Testis (tissue), 3 donors: ENCODE data around the gene SLC25A33. TPM values are rescaled to one million over a fixed set of nuclear protein-coding genes. Genes with fewer than 3 reads are reported as not detected.
"Not testable (repeated sequence)": the region's sequence is repeated elsewhere in the genome, so short reads cannot be mapped to it uniquely, and the experiment has no call there.

ENCODE experiments used
- DNase-seq: peaks from one replicate; pipeline ENCODE4 v3.0.0-alpha.2; 2019
- H3K27ac ChIP-seq, 2 donors: fragments of 200-600 bp; sonication (generic); one replicate each; pipeline ENCODE4 v1.5.1; 2019
- H3K27me3 ChIP-seq: fragments of 200-600 bp; sonication (generic); one replicate; pipeline ENCODE4 v1.5.1; 2019
- H3K36me3 ChIP-seq: fragments of 200-600 bp; sonication (generic); one replicate; pipeline ENCODE4 v1.5.1; 2017; ENCODE audit warnings: low read depth; ENCODE audit errors: missing control alignments
- H3K4me1 ChIP-seq: fragments of 200-600 bp; sonication (generic); one replicate; pipeline ENCODE4 v1.5.1; 2019
- H3K4me3 ChIP-seq, 2 donors: fragments of 200-600 bp; sonication (generic); one replicate each; pipeline ENCODE4 v1.5.1; 2017 to 2019
- H3K9me3 ChIP-seq: fragments of 200-600 bp; sonication (generic); one replicate; pipeline ENCODE4 v1.5.1; 2017
- POLR2A ChIP-seq: fragments of 450-650 bp; IDR thresholded peaks from one replicate; pipeline ENCODE4 v1.6.1; 2017; ENCODE audit warnings: antibody characterized with exemption, mild to moderate bottlenecking, moderate library complexity
- WGBS, 2 donors: methylation state at CpG; one replicate each; pipeline ENCODE4 v1.1.5; 2018; 5-methylcytosine and 5-hydroxymethylcytosine counted together
- intact Hi-C: fragments of 100-400 bp; cut with DNase I; formaldehyde crosslinking; loops from one replicate; pipeline ENCODE4 v1.15.1; 2023; ENCODE audit warnings: low total_unique reads
- polyA plus RNA-seq: library from polyadenylated mRNA; stranded (reverse); fragments of 350-450 nt; fragmentation: Illumina TruSeq; extraction: RNeasy Lipid Tissue Mini Kit (QIAGEN cat#74804); gene quantifications from one replicate; pipeline ENCODE4 v1.2.3, GENCODE V29; 2014; ENCODE audit warnings: low read depth, low replicate concordance; ENCODE audit not compliant: insufficient read depth
- total RNA-seq, 2 donors: library from RNA; depleted of rRNA; stranded (reverse); fragments of >200 nt; gene quantifications; one replicate each; pipeline ENCODE4 v1.2.3, GENCODE V29; 2016
- TF ChIP-seq, protein P1 (sequence below), 3 experiments: fragments of 450-650 bp in 2 of 3; fragments of 200-600 bp in 1 of 3; sonication (generic) in 1 of 3; IDR thresholded peaks; one replicate each; pipeline ENCODE4 v1.5.1; 2016 to 2019; ENCODE audit warnings: antibody characterized with exemption in 3 of 3, mild to moderate bottlenecking in 2 of 3, moderate library complexity in 1 of 3

Gene SLC25A33
- total and polyA plus RNA-seq, 3 donors from 2014 or later: 16.3 to 26.0 (median 17.4) TPM

- Histone ChIP-seq H3K27me3 (no peaks in the 10 kb centered on the region), H3K4me3 (no peak overlapping the region), H3K9me3 (no peaks in the 10 kb centered on the region), H3K4me1 (no peaks in the 10 kb centered on the region), H3K27ac (no peak overlapping the region), H3K36me3 (no peaks in the 10 kb centered on the region)
- TF ChIP-seq POLR2A: no peak
- TF ChIP-seq, protein P1, sequence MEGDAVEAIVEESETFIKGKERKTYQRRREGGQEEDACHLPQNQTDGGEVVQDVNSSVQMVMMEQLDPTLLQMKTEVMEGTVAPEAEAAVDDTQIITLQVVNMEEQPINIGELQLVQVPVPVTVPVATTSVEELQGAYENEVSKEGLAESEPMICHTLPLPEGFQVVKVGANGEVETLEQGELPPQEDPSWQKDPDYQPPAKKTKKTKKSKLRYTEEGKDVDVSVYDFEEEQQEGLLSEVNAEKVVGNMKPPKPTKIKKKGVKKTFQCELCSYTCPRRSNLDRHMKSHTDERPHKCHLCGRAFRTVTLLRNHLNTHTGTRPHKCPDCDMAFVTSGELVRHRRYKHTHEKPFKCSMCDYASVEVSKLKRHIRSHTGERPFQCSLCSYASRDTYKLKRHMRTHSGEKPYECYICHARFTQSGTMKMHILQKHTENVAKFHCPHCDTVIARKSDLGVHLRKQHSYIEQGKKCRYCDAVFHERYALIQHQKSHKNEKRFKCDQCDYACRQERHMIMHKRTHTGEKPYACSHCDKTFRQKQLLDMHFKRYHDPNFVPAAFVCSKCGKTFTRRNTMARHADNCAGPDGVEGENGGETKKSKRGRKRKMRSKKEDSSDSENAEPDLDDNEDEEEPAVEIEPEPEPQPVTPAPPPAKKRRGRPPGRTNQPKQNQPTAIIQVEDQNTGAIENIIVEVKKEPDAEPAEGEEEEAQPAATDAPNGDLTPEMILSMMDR (IDR thresholded peaks at IDR 0.05): no peak
- WGBS, 2 donors: 64 to 84% methylated on average over 5 of the region's 5 CpGs
- intact Hi-C loops: no loop called here
- DNase-seq: no peak
Observed at GRCh38 chr1:9557624-9558023, 18.4 kb downstream of the SLC25A33 start.

DNA sequence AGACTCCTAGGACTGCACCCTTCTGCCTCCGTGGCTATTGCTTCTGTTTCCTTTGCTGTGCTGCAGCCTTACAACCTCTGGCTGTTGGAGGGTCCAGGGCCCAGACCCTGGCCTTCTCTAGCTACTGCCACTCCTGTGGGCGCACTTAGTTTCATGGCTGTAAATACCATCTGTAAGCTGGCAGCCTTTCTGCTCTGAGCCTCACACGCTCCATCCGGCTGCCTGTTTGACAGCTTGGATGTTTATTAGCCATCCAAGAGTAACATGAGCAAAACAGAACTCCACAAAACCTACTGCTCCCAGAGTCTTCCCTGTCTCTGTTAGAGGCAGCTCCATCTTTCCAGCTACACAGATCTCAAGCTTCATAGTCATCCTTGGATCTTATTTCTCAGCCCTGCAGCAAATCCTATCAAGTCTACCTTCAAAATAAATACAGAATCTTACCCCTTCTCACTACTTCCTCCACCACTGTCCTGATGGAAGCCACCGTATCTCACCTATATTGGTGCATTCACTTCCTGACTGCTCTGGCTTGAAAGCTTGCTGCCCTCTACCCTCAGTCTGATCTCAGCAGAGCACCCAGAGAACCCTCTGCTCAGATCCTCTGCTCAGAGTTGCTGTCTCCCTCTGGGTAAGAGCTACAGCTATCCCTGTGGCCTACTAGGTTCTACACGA is 19.1 kb downstream of the SLC25A33 start:
- H3K9me3 ChIP-seq: no peaks in the 10 kb centered on the region
- TF ChIP-seq, protein P1 (IDR thresholded peaks at IDR 0.05): no peak
- TF ChIP-seq POLR2A: no peak
- no peaks in the 10 kb centered on the region for H3K27me3 ChIP-seq
- no peaks in the 10 kb centered on the region for H3K36me3 ChIP-seq
- no peaks in the 10 kb centered on the region for H3K4me1 ChIP-seq
- no peak for DNase-seq
- H3K27ac ChIP-seq: no peak overlapping the region
- 81 to 90% methylated on average over 6 of the region's 6 CpGs for WGBS, 2 donors
- H3K4me3 ChIP-seq: no peak overlapping the region
- intact Hi-C loops: no loop called here

DNA sequence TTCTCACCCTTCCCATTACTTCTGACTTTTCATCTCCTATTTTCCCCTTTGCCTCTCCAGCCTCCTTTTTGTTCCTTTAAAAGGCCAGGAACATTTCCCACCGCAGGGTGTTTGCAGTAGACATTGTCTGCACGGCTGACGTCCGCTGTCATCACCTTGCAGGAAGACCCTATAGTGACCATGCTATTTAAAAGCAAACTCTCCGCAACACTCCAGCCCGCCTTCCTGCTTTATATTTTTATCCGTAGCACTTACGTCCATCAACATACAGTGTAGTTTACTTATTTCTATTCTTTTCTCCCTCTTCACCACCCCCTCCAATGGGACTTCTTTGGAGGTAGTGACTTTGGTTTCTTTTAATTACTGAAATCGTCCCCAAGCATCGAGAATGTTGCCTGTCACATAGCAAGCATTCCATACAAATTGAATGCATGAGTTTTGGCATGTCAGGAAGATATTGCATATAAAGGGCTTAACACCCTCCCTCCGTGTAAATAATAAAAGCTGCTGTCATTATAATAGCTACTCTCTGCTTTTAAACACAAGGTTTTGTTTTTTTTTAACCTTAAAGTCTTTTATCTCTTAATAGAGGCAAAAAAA is 19.8 kb downstream of the SLC25A33 start:
- Histone ChIP-seq H3K27me3 (no peaks in the 10 kb centered on the region), H3K36me3 (no peaks in the 10 kb centered on the region), H3K4me1 (no peaks in the 10 kb centered on the region), H3K27ac (no peak overlapping the region), H3K9me3 (no peaks in the 10 kb centered on the region), H3K4me3 (no peak overlapping the region)
- TF ChIP-seq, protein P1 (IDR thresholded peaks at IDR 0.05): no peak
- TF ChIP-seq POLR2A: no peak
- WGBS, 2 donors: 85 to 87% methylated on average over 11 of the region's 11 CpGs
- DNase-seq: no peak
- intact Hi-C loops: no loop called here

GRCh38 chr1:9559673-9560072 is 20.4 kb downstream of the SLC25A33 start:
- Histone ChIP-seq H3K9me3 (no peaks in the 10 kb centered on the region), H3K4me3 (no peak overlapping the region), H3K27me3 (no peaks in the 10 kb centered on the region), H3K36me3 (no peaks in the 10 kb centered on the region), H3K27ac (no peak overlapping the region), H3K4me1 (no peaks in the 10 kb centered on the region)
- no peak for TF ChIP-seq POLR2A
- TF ChIP-seq, protein P1 (IDR thresholded peaks at IDR 0.05): no peak
- intact Hi-C loops: no loop called here
- DNase-seq: no peak
- 89 to 90% methylated on average over 5 of the region's 5 CpGs for WGBS, 2 donors

- H3K36me3 ChIP-seq, H3K27ac ChIP-seq, intact Hi-C loops, H3K4me3 ChIP-seq, DNase-seq, H3K9me3 ChIP-seq, H3K27me3 ChIP-seq, H3K4me1 ChIP-seq: not testable (repeated sequence)
- WGBS, 2 donors: 91 to 92% methylated on average over 17 of the region's 17 CpGs
Observed at GRCh38 chr1:9560090-9560489, 20.8 kb downstream of the SLC25A33 start.
